Esophagus squamous epithelium (tissue), 5 donors: ENCODE data around the gene DXO. TPM values are rescaled to one million over a fixed set of nuclear protein-coding genes. Genes with fewer than 3 reads are reported as not detected.

Experiments used
- DNase-seq: peaks from one replicate; lab custom pipeline; 2025; lab: John Stamatoyannopoulos, UW
- H3K27ac ChIP-seq, 4 donors: fragments of 200-600 bp; sonication (generic); one replicate each; pipeline ENCODE4 v1.5.1; 2016 to 2019; ENCODE audit warnings: mild to moderate bottlenecking in 1 of 4
- H3K27me3 ChIP-seq, 4 donors: fragments of 200-600 bp; sonication (generic); 1 replicate in 3 of 4; 2 replicates in 1 of 4; pipeline versions ENCODE4 v1.5.1 to v1.6.0; 2017 to 2021; ENCODE audit warnings: antibody characterized with exemption in 1 of 4
- H3K36me3 ChIP-seq, 3 donors: fragments of 200-600 bp; sonication (generic); one replicate each; pipeline ENCODE4 v1.5.1; 2016 to 2019
- H3K4me1 ChIP-seq, 3 donors: fragments of 200-600 bp; sonication (generic); one replicate each; pipeline ENCODE4 v1.5.1; 2017 to 2019
- H3K4me3 ChIP-seq, 4 donors: fragments of 200-600 bp; sonication (generic); 1 replicate in 3 of 4; 2 replicates in 1 of 4; pipeline ENCODE4 v1.5.1; 2016 to 2019; ENCODE audit warnings: mild to moderate bottlenecking in 2 of 4, moderate library complexity in 1 of 4
- H3K9me3 ChIP-seq, 3 donors: fragments of 200-600 bp; sonication (generic); one replicate each; pipeline ENCODE4 v1.5.1; 2016 to 2019
- POLR2A ChIP-seq, 4 donors: fragments of 450-650 bp; IDR thresholded peaks; one replicate each; pipeline ENCODE4 v1.6.1; 2017; ENCODE audit warnings: antibody characterized with exemption in 4 of 4, mild to moderate bottlenecking in 4 of 4, moderate library complexity in 3 of 4
- WGBS, 2 donors: methylation state at CpG; one replicate each; pipeline ENCODE4 v1.1.5; 2018; 5-methylcytosine and 5-hydroxymethylcytosine counted together
- intact Hi-C: fragments of 100-400 bp; cut with DNase I; formaldehyde crosslinking; loops from one replicate; pipeline ENCODE4 v1.15.0; 2022
- total RNA-seq, 4 donors: library from RNA; depleted of rRNA; stranded (reverse); fragments of >200 nt; gene quantifications; one replicate each; pipeline ENCODE4 v1.1.0, GENCODE V29; 2016
- TF ChIP-seq, protein P1 (sequence below), 6 experiments: fragments of 450-650 bp in 4 of 6; fragments of 200-600 bp in 2 of 6; sonication (generic) in 2 of 6; IDR thresholded peaks; one replicate each; pipeline ENCODE4 v1.5.1; 2016 to 2019; ENCODE audit warnings: antibody characterized with exemption in 6 of 6, mild to moderate bottlenecking in 4 of 6, moderate library complexity in 4 of 6
- donor health status: DM: yes; HTN: yes; CAD: no.

Gene DXO
- total RNA-seq, 4 donors from 2014 or later = 7.8 to 13.2 (median 8.8) TPM

DNA sequence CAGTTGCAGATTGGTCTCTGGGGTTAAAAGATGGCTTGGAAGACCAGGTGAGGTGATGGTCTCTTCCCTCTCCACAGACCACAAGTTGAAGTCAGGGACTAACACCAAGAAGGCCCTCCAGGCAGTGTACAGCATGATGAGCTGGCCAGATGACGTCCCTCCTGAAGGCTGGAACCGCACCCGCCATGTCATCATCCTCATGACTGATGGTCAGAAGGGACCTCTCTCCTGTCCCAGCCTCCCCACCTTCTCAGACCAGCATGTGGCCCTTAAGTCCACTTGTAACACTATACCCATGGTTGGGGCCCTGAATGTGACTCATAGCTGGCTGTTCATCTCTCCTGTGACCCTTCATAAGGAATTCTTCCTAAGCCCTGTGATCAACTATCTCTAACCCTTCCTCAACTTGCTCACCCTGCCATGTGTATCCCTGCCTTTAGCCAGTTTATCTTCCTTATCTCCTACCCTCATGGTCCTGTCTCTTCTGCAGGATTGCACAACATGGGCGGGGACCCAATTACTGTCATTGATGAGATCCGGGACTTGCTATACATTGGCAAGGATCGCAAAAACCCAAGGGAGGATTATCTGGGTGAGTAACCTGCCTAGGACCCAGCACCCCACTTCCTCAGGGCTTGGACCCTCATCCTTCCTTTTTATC, 23.1 kb downstream of the DXO start:
- TF ChIP-seq POLR2A (IDR thresholded peaks at IDR 0.05) = no peak
- TF ChIP-seq, protein P1, sequence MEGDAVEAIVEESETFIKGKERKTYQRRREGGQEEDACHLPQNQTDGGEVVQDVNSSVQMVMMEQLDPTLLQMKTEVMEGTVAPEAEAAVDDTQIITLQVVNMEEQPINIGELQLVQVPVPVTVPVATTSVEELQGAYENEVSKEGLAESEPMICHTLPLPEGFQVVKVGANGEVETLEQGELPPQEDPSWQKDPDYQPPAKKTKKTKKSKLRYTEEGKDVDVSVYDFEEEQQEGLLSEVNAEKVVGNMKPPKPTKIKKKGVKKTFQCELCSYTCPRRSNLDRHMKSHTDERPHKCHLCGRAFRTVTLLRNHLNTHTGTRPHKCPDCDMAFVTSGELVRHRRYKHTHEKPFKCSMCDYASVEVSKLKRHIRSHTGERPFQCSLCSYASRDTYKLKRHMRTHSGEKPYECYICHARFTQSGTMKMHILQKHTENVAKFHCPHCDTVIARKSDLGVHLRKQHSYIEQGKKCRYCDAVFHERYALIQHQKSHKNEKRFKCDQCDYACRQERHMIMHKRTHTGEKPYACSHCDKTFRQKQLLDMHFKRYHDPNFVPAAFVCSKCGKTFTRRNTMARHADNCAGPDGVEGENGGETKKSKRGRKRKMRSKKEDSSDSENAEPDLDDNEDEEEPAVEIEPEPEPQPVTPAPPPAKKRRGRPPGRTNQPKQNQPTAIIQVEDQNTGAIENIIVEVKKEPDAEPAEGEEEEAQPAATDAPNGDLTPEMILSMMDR (IDR thresholded peaks at IDR 0.05) = no peak
- Histone ChIP-seq H3K4me1 (peaks cover 9 to 29% (median 23%) of the 10 kb centered on the region in 3 donors), H3K4me3 (no peak overlapping the region), H3K36me3 (peaks cover 10 to 37% (median 12%) of the 10 kb centered on the region in 3 donors), H3K27me3 (no peaks in the 10 kb centered on the region), H3K27ac (no peak overlapping the region), H3K9me3 (no peaks in the 10 kb centered on the region)
- WGBS, 2 donors = 59 to 68% methylated on average over 5 to 6 of the region's 6 CpGs
- no peak for DNase-seq
- intact Hi-C loops = no loop called here

- no peak overlapping the region for H3K27ac ChIP-seq
- 71 to 97% methylated on average over 4 of the region's 5 CpGs for WGBS, 2 donors
- TF ChIP-seq POLR2A (IDR thresholded peaks at IDR 0.05) = no peak
- TF ChIP-seq, protein P1 (IDR thresholded peaks at IDR 0.05) = no peak
- H3K4me3 ChIP-seq = no peak overlapping the region
- H3K4me1 ChIP-seq = peaks cover 9 to 29% (median 23%) of the 10 kb centered on the region in 3 donors
- no peaks in the 10 kb centered on the region for H3K9me3 ChIP-seq
- H3K27me3 ChIP-seq = peaks cover 0 to under 1% (median 0%) of the 10 kb centered on the region in 4 donors
- no peak for DNase-seq
- peaks cover 5 to 32% (median 6%) of the 10 kb centered on the region in 3 donors for H3K36me3 ChIP-seq
- intact Hi-C loops = no loop called here
Measured at GRCh38 chr6:31948306-31948705, 23.6 kb downstream of the DXO start.

- intact Hi-C loops = no loop called here
Measured at GRCh38 chr6:31947864-31948263, 24.1 kb downstream of the DXO start.

GRCh38 chr6:31947070-31947675, 24.8 kb downstream of the DXO start:
- Histone ChIP-seq H3K9me3 (no peaks in the 10 kb centered on the region), H3K27me3 (peaks cover 0 to 12% (median 0%) of the 10 kb centered on the region in 4 donors), H3K27ac (peak overlapping the region in 2 of 4 donors; percentile 89 to 97), H3K4me1 (peaks cover 9 to 31% (median 23%) of the 10 kb centered on the region in 3 donors), H3K4me3 (peak overlapping the region in 1 of 4 donors; percentile 62), H3K36me3 (peaks cover 5 to 22% (median 6%) of the 10 kb centered on the region in 3 donors)
- DNase-seq = no peak
- TF ChIP-seq POLR2A (IDR thresholded peaks at IDR 0.05) = no peak
- TF ChIP-seq, protein P1 (IDR thresholded peaks at IDR 0.05) = no peak
- 81 to 91% methylated on average over 16 to 21 of the region's 24 CpGs for WGBS, 2 donors
- intact Hi-C loops = no loop called here

More at GRCh38 chr6:31947864-31948263, 24.1 kb downstream of the DXO start:
- Histone ChIP-seq H3K4me1 (peaks cover 9 to 29% (median 23%) of the 10 kb centered on the region in 3 donors), H3K27ac (peak overlapping the region in 1 of 4 donors; percentile 97), H3K4me3 (no peak overlapping the region), H3K9me3 (no peaks in the 10 kb centered on the region), H3K36me3 (peaks cover 5 to 27% (median 6%) of the 10 kb centered on the region in 3 donors), H3K27me3 (peaks cover 0 to 5% (median 0%) of the 10 kb centered on the region in 4 donors)
- 77 to 89% methylated on average over 4 of the region's 4 CpGs for WGBS, 2 donors
- DNase-seq = no peak
- no peak for TF ChIP-seq POLR2A (IDR thresholded peaks at IDR 0.05)
- TF ChIP-seq, protein P1 (IDR thresholded peaks at IDR 0.05) = no peak

- TF ChIP-seq, protein P1 (IDR thresholded peaks at IDR 0.05) = no peak
- TF ChIP-seq POLR2A (IDR thresholded peaks at IDR 0.05) = no peak
- Histone ChIP-seq H3K27ac (peak overlapping the region; percentile 76 to 97 (median 90)), H3K27me3 (peaks cover 0 to 13% (median 0%) of the 10 kb centered on the region in 4 donors), H3K4me1 (peaks cover 9 to 38% (median 24%) of the 10 kb centered on the region in 3 donors), H3K9me3 (no peaks in the 10 kb centered on the region), H3K4me3 (peak overlapping the region; percentile 8 to 62 (median 30)), H3K36me3 (peaks cover 0 to 14% (median 0%) of the 10 kb centered on the region in 3 donors)
- DNase-seq = no peak
- intact Hi-C loops = no loop called here
- 40 to 54% methylated on average over 5 to 7 of the region's 11 CpGs for WGBS, 2 donors
Measured at GRCh38 chr6:31946370-31946885, 25.5 kb downstream of the DXO start.
